COLO668 (cell line): ENCODE results near the gene HES3.

Experiments
- DNase-seq: peaks from one replicate; lab custom pipeline; 2025; ENCODE audit not compliant: unreplicated experiment; lab: John Stamatoyannopoulos, UW

Gene HES3

DNA sequence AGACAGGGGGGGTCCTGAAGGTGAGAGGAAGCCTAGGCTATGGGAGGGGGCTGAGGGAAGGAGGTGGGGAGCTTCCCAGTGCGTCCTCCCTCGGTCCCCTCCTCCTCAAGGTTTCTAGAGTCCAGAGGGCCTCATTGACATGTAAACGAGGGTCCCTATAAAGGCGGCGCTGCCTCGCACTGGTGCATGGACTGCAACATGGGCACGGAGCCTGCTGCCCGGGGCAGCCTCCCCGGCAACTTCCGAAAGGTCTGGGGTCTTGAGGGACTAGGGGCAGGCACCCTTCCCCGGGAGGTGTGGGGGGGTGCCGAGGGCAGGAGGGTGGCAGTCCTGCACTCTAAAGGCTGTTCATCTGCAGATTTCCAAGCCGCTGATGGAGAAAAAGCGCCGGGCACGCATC, at the start of gene HES3:
HES3 (plus strand) TSS at position 187 of the 400 bp plus-strand sequence; CDS start at position 374, 187 bp downstream.
- no peak for DNase-seq

GRCh38 chr1:6197746-6198427, 46.1 kb upstream of the HES3 start:
- DNase-seq, result no peak

DNA sequence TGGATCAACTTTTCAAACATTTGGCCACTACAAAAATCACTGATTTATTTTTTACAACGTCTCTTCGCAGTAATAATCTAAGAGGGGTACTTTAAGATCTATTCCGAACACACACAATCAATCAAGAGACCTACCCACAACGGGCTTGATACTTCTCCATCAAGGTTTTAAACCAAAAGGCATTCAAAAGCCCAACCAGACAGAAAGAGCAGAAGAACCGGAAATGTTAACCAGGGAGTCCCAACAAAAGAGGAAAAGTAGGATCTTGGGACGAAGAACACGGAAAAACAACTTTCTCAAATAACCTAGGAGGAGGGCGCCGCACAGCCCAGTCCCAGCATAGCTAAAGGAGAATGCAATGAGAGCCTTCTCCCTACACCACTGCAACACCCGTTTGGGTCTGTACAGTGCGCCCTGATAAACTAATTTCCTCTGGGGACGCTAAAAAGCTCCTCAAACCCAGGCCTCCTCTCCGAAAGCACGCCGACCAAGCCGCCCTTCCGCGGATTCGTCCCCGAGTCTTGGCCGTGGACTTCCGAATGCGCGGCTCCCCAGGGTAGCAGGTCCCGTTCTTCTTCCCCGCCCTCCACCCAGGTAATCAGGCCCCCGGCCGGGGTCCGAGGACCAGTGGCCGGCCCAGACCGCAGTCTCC, 45.2 kb upstream of the HES3 start:
- peak; percentile 64 for DNase-seq

GRCh38 chr1:6199298-6200187, 44.4 kb upstream of the HES3 start, which contains the start of gene RPL22:
TSS of gene RPL22 (minus strand) at chr1:6199595. CDS start at chr1:6199573, 22 bp downstream.
- peak; percentile 100 for DNase-seq

- DNase-seq, result peak; percentile 80
Observed at GRCh38 chr1:6200188-6200809, 43.7 kb upstream of the HES3 start.

- DNase-seq, result no peak
Observed at GRCh38 chr1:6202256-6202655, 41.7 kb upstream of the HES3 start.

- peak; percentile 93 for DNase-seq
Observed at GRCh38 chr1:6205849-6206519, 38.0 kb upstream of the HES3 start, which contains the start of gene RNF207. TSS of gene RNF207 (plus strand) at chr1:6206119. CDS start at chr1:6206536, 417 bp downstream.

DNA sequence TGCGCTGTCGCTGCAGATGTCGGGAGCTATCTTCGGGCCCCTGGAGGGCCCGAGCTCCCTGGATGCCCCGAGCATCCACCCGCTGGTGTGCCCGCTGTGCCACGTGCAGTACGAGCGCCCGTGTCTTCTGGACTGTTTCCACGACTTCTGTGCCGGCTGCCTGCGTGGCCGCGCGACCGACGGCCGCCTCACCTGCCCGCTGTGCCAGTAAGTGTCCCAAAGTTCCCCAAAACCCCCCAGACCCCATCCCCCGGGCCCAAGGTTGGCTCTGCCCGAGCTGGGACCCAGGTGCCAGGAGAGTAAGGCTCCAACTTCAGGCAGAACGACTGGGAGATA, 37.5 kb upstream of the HES3 start:
- no peak for DNase-seq

DNA sequence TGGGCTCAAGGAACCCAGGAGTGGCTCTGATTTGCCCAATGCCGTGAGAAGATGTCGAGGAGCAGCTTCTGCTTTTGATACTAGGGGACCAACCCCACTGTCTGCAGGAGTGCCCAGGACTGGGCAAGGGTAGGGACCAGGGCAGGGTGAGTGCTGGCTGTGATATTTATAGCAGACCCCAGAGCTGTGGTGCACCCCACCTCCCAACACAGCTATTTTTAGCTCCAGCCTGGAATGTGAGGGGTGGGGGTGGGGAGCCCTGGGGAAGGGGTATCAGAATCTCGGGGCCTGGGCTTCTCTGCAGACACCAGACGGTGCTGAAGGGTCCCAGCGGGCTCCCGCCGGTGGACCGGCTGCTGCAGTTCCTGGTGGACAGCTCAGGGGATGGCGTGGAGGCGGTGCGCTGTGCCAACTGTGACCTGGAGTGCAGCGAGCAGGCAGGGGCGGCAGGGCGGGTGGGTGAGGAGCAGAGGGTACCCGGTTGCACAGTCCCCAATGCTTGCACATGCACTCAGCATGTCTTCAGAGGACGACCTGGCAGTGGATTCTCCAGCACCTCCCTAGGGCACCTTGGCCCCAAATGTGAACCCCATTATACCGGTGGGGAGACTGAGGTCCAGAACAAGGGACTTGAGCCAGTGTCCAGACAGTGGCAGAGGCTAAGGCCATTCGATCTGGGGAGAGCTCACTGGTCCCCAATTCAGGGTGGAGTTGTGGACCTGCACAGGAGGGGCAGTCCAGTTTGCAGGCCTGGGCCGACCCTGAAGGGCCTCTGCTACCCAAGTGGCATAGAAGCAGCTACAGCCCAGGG, 36.7 kb upstream of the HES3 start:
- no peak for DNase-seq

- no peak for DNase-seq
Observed at GRCh38 chr1:6207921-6208320, 36.1 kb upstream of the HES3 start.

GRCh38 chr1:6208723-6209660, 35.0 kb upstream of the HES3 start:
- peak; percentile 83 for DNase-seq

- peak; percentile 55 for DNase-seq
Observed at GRCh38 chr1:6209661-6210580, 34.1 kb upstream of the HES3 start.

- DNase-seq, result no peak
Observed at GRCh38 chr1:6210591-6211355, 33.2 kb upstream of the HES3 start.

GRCh38 chr1:6211731-6212130, 32.2 kb upstream of the HES3 start:
- no peak for DNase-seq

DNA sequence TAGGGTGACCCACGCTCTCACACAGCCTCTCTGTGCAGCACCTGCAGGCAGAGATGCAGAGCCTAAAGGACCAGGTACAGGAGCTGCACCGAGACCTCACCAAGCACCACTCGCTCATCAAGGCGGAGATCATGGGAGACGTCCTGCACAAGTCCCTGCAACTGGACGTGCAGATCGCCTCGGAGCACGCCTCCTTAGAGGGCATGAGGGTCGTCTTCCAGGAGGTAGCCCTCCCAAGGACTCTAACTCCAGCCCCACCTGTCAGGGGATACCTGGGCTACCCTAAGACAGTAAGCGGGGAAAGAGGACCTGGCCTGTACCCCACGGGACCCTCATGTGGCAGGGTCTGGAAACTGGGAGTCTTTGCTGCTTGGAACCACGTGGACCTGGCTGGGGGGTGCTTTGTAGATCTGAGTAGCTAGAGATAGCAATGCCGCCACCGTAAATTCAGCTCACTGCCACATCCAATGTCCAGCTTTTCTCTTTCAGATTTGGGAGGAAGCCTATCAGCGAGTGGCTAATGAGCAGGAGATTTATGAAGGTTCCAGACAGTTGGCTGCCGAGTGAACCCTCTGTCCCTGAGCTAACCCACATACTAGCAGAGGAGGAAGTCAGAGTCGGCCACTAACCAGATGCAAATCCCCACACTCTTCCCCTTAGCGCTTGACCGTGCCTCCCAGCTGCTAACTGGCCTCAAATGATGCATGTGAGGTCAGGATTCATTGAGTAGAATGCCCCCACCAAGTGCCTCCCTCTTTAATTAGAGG, 31.6 kb upstream of the HES3 start:
- no peak for DNase-seq
